GM12892 (cell line): ENCODE results near the gene NEK2.
"Not testable (repeated sequence)": the region's sequence is repeated elsewhere in the genome, so short reads cannot be mapped to it uniquely, and the experiment has no call there.

Experiments
- DNase-seq: peaks from one replicate; pipeline ENCODE4 v3.0.0; 2011; ENCODE audit not compliant: insufficient read length
- FAIRE-seq: peaks from 2 replicates; lab custom pipeline; 2011; peaks lifted over from hg19 to GRCh38; lab: Jason Lieb, UNC
- POLR2A ChIP-seq: IDR thresholded peaks from 2 replicates; pipeline ENCODE4 v1.6.1; 2011; ENCODE audit warnings: low read depth, low read length, control low read depth
- POLR2AphosphoS5 ChIP-seq: IDR thresholded peaks from 2 replicates; pipeline ENCODE4 v1.6.1; 2011; ENCODE audit warnings: low read depth, low read length, control low read depth
- TAF1 ChIP-seq: IDR thresholded peaks from 2 replicates; pipeline ENCODE4 v1.6.1; 2011; ENCODE audit warnings: low read depth, mild to moderate bottlenecking, control low read depth, low read length, borderline replicate concordance

NEK2 gene

GRCh38 chr1:211643324-211644212 is 31.9 kb downstream of the NEK2 start:
- DNase-seq, result no peak
- no peak for TF ChIP-seq POLR2AphosphoS5
- no peak for FAIRE-seq

GRCh38 chr1:211642870-211643269 is 32.6 kb downstream of the NEK2 start:
- no peak for FAIRE-seq
- no peak for TF ChIP-seq TAF1
- no peak for TF ChIP-seq POLR2A
- no peak for TF ChIP-seq POLR2AphosphoS5
- DNase-seq, result no peak

- no peak for DNase-seq
- FAIRE-seq, result no peak
- TF ChIP-seq TAF1, result no peak
- no peak for TF ChIP-seq POLR2A
- TF ChIP-seq POLR2AphosphoS5, result no peak
Observed at GRCh38 chr1:211641942-211642341, 33.5 kb downstream of the NEK2 start.

- TF ChIP-seq POLR2AphosphoS5, result no peak
- TF ChIP-seq TAF1, result no peak
- no peak for TF ChIP-seq POLR2A
- no peak for DNase-seq
- no peak for FAIRE-seq
Observed at GRCh38 chr1:211641044-211641800, 34.2 kb downstream of the NEK2 start.

- TF ChIP-seq TAF1 (no peak), POLR2AphosphoS5 (no peak), POLR2A (no peak)
- no peak for FAIRE-seq
Observed at GRCh38 chr1:211640301-211640630, 35.2 kb downstream of the NEK2 start.

GRCh38 chr1:211639475-211640300 is 35.7 kb downstream of the NEK2 start:
- DNase-seq (no peak), FAIRE-seq (no peak)
- TF ChIP-seq TAF1 (no peak), POLR2A (no peak), POLR2AphosphoS5 (no peak)

More at GRCh38 chr1:211640301-211640630, 35.2 kb downstream of the NEK2 start:
- no peak for DNase-seq

- no peak for FAIRE-seq
- DNase-seq, result no peak
- TF ChIP-seq POLR2A (no peak), TAF1 (no peak), POLR2AphosphoS5 (no peak)
Observed at GRCh38 chr1:211638689-211639101, 36.7 kb downstream of the NEK2 start.

GRCh38 chr1:211638246-211638645 is 37.2 kb downstream of the NEK2 start:
- FAIRE-seq (no peak), DNase-seq (no peak)
- TF ChIP-seq TAF1 (no peak), POLR2AphosphoS5 (no peak), POLR2A (no peak)

- DNase-seq (no peak), FAIRE-seq (no peak)
- TF ChIP-seq TAF1 (no peak), POLR2A (no peak), POLR2AphosphoS5 (no peak)
Observed at GRCh38 chr1:211637066-211637465, 38.4 kb downstream of the NEK2 start.

- not testable (repeated sequence) for FAIRE-seq, DNase-seq
Observed at GRCh38 chr1:211636575-211637029, 38.8 kb downstream of the NEK2 start.

- FAIRE-seq (no peak), DNase-seq (no peak)
- TF ChIP-seq POLR2AphosphoS5, result no peak
- no peak for TF ChIP-seq POLR2A
- no peak for TF ChIP-seq TAF1
Observed at GRCh38 chr1:211635597-211636205, 39.7 kb downstream of the NEK2 start.
